ENCODE results near the gene ACTN4. TPM values are rescaled to one million over a fixed set of nuclear protein-coding genes. Genes with fewer than 3 reads are reported as not detected.

The ACTN4 gene
- polyA plus RNA-seq, 3 donors, result 71.1 to 195 (median 101) TPM

DNA sequence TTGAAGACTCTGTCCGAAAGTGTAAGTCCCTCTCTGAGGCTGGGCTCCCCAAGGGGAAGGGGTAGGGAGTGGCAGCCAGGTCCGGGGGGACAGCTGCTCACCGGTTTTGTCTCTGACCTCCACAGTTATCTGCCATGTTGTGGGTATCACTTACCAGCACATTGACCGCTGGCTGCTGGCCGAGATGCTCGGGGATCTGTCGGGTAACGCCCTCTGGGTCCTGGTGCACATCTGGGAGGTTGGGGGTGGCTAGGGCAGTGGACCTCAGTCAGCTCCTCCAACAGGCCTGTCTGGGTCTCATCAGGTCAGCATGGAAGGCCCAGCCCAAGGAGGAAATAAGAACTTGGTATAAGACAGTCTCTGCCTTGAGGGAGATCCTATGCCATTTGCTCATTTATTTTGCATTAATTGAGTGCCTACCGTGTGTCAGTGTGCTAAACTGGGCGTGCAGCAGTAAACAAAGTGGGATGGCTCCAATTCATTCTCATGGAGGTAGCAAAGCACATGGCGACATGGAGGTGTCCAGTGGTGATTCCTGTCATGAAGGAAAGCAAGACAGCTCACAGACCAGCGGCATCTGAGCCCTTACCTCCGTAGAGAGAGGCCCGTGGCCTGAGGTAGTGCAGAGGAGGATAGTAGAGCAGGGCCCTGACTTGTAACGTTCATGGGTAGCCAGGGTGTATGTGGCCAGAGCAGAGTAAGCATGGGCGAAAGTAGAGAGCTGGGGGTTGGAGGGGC lies 14.8 kb upstream of the ACTN4 start:
- WGBS, 3 donors, result 93 to 95% (median 93%) methylated on average over 16 of the region's 16 CpGs
- H3K27ac ChIP-seq (ENCODE audit: low read depth, low read length), result no peak overlapping the region

DNA sequence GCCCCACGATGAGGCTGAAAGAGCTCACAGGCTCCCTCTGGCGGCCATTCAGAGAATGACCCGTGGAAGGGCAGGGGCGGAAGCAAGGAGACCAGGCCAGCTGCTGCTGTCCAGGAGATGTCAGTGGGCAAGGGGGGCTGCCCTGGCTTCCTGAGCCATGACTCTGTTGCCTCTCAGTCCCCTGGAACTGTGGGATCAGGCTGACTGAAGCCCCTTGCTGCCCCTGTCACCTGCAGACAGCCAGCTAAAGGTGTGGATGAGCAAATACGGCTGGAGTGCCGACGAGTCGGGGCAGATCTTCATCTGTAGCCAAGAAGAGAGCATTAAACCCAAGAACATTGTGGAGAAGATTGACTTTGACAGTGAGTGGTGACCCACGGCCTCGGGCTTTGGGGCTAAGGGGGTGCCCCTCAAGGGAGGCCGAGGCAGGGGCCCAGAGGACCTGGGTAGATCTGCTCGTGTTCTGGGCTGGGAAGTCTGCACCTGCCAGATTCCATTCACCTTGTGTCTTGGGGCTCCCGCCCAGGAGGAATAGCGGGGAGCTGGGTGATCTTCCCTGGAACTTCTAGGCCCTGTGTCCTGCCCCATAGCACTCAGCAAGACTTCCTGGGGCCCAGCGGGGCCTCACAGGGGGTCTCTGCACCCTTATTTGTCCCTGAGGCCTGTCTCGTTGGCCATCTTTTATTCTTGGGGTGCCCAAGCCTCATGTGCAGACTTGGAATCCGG lies 12.5 kb upstream of the ACTN4 start:
- H3K27ac ChIP-seq (ENCODE audit: low read depth, low read length), result no peak overlapping the region
- 63 to 70% (median 67%) methylated on average over 17 of the region's 17 CpGs for WGBS, 3 donors

DNA sequence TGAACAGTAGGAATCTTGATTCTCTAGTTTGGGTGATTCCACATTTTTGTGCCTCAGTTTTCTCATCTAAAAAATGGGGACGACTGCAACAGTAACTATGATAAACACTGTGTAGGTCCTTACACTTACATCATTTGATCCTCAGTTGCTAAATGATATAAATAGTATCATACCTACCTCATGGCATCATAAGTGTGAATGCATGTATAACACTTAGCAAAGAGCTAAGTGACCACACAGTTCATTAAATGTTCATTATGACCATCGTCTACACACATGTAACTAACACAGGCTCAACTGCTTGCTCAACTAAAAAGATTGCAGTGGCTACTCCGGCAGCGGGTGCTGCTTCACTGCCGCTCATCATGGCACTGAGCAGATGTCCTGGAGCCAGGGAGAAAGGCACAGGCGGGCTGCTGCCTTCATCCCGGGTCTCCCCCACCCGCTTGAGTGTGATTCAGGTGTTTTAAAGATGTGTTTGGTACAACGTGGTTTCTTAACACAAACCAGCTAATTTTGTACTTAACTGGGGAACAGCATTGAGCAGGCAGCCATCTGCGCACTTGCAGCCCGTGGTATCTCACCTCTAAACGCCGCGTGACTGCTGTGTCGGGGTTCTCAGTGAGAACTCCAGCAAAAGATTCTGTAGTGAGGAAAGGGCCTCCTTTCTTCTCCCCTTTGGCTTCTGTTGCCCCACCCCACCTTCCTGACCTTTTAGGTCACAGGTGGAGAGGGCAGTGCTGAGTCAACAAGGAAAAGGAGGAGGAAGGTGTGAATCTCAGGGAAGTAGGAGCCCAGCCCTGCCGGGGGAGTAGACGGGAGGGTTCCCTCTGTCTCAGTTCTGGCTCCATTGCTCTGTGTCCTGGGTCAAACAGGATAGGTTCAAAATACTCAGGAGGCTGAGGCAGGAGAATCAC lies 11.7 kb upstream of the ACTN4 start:
- no peak overlapping the region for H3K27ac ChIP-seq (ENCODE audit: low read depth, low read length)
- WGBS, 3 donors, result 82 to 90% (median 88%) methylated on average over 17 of the region's 17 CpGs

DNA sequence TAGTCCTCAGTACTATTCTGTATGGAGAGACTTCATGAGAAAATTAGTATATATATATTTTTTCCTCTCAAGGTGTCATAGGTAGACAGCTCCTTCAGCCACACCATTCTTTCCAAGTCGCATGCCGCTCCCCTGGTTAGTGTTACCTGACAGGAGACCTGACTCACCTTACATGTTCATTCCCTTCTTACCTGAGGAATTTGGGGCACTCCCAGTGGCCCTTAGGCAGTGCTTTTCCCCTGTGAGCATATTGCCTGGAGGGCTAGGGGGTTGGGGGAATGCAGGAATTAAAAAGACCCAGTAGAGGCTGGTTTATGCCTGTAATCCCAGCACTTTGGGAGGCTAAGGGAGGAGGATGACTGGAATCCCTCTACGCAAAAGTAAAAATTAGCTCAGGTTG lies 9.0 kb upstream of the ACTN4 start:
- 95 to 97% (median 96%) methylated on average over 3 of the region's 3 CpGs for WGBS, 3 donors
- no peak overlapping the region for H3K27ac ChIP-seq (ENCODE audit: low read depth, low read length)

DNA sequence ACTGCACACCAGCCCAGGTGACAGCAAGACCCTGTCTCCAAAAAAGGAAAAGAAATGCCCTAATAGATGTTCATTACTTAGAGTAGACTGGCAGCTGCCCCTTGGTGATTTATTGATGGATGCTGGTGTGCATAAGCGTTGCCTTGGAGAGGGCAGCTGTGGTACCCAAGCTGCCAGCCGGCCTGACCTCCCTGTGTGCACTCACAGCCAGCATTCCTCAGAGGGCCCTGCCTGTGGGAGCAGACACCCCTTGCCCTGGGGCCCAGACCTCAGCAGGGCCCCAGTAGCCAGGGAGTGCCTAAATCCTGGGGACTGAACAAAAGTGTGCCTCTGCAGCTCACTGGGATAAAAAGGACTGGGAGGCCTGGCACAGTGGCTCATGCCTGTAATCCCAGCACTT lies 7.8 kb upstream of the ACTN4 start:
- 78 to 95% (median 91%) methylated on average over 2 of the region's 2 CpGs for WGBS, 3 donors
- no peak overlapping the region for H3K27ac ChIP-seq (ENCODE audit: low read depth, low read length)

DNA sequence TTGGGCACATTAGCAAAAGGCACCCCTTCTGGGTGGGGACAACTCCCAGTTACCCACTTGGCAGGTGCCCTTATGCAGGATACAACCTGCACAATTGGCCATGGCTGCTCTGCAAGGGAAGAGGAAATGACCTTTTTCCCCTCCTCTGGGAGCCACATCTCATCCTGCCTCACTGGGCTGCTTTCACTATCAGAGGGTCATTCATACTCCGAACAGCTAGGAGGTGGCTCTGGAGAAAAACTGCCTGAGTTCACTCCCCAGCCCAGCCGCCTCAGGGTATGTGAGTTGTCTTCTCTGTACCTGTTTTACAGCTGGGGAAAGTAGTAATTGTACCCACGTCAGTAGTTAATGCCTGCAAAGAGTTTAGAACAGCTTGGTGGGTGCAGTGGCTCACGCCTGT lies 7.1 kb upstream of the ACTN4 start:
- H3K27ac ChIP-seq (ENCODE audit: low read depth, low read length), result no peak overlapping the region
- WGBS, 3 donors, result 58 to 76% (median 65%) methylated on average over 4 of the region's 4 CpGs

DNA sequence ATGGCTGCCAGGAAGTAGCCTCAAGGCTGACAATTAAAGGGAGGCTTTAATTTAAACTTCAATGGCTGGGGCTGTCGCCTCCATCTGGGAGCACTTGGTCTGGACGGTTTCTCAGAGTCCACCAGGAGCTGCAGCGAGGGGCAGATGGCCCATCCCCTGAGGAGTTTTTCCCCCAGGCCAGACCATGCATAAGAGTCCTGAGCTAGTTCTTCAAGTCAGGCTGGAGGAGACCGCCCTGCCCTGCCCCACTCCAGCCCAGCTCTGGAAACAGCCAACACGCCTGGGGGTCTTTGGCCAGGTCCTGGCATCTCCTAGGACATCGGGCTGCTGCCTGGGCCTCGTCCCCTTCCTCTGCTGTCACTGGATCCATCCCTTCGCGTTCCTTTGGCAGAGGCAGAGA lies 5.3 kb upstream of the ACTN4 start:
- 88 to 90% (median 90%) methylated on average over 9 of the region's 9 CpGs for WGBS, 3 donors
- H3K27ac ChIP-seq (ENCODE audit: low read depth, low read length), result no peak overlapping the region

DNA sequence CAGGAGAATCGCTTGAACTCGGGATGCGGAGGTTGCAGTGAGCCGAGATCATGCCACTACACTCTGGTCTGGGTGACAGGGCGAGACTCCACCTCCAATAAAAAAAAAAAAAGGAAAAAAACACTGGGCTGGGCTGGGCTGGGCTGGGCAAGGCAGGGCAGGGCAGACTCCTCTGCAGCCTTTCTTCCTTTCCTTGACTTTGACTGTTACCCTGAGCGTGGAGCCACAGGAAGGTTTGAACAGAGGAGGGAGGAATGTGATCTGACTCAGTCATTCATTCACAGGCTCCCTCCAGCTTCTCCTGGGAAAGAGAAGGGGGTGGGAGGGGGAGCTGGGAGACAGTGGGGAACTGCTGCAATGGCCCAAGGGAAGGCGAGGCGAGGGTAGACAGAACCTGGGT lies 2.7 kb upstream of the ACTN4 start:
- no peak overlapping the region for H3K27ac ChIP-seq (ENCODE audit: low read depth, low read length)
- 84 to 87% (median 87%) methylated on average over 8 of the region's 8 CpGs for WGBS, 3 donors

DNA sequence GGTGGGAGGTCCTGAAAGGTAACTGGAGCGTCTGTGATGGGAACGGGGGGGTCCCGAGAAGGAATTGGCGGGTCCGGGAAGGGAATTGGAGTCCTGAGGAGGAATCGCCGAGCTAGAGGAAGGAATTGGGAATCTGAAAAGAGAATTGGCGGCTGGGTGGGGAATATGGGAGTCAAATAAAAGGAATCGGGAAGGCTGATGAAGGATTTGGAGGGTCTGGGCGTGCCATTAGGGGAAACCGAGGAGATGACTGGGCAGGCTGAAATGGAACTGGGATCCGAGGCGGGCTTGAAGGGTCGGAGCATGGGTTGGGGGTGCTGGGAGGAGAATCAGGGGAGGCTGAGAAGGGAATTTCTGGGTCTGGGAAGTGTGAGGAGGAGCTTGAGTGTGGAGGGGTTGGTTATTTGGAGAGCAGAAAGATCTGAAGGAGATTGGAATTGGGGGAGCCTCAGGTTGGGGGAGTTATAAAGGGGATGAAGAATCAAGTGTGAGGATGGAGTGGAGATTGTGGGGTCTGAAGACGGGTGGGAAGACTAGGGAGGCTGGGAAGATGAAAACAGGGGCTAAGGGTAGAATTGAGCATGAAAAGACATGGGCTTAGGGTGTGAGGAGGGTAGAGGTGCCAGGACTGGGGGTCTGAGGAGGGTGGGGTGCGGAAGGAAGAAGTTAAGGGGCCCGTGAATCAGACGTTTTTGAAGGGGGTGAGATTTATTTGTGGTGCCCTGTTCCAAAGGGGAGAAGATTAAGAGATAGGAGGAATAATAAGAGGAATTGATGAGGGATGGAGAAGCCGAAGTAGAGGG lies 718 bp downstream of the ACTN4 start:
- H3K27ac ChIP-seq (ENCODE audit: low read depth, low read length), result peak overlapping the region; percentile 46
- WGBS, 3 donors, result 0 to 1% (median 1%) methylated on average over 19 of the region's 19 CpGs

DNA sequence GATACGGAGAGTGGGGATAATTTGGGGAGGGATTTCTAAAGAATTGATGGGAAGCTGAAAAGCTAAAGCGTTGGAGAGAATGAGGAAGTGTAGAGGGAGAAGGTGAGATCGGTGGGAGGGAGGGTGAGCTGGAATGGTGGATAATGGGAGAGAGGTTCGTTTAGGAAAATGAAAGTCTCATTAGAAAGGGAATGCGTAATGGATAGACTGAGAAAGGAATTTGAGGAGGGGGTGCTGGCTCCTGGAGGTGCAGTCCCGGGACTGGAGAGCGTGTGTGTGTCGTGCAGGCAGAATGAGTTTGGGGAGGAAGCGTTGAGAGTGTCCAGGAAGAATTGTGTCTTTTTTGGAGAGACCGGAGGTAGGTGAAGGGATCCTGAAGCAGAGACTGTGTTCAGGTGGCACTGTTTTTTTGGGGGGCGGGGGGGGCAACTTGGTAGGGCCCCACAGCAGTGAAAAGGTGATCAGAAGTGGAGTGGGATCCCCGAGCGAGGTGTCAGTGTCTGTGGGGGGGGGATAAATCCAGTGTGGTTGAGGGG lies 1.4 kb downstream of the ACTN4 start:
- WGBS, 3 donors, result 1% methylated on average over 13 of the region's 13 CpGs
- H3K27ac ChIP-seq (ENCODE audit: low read depth, low read length), result peak overlapping the region; percentile 40

DNA sequence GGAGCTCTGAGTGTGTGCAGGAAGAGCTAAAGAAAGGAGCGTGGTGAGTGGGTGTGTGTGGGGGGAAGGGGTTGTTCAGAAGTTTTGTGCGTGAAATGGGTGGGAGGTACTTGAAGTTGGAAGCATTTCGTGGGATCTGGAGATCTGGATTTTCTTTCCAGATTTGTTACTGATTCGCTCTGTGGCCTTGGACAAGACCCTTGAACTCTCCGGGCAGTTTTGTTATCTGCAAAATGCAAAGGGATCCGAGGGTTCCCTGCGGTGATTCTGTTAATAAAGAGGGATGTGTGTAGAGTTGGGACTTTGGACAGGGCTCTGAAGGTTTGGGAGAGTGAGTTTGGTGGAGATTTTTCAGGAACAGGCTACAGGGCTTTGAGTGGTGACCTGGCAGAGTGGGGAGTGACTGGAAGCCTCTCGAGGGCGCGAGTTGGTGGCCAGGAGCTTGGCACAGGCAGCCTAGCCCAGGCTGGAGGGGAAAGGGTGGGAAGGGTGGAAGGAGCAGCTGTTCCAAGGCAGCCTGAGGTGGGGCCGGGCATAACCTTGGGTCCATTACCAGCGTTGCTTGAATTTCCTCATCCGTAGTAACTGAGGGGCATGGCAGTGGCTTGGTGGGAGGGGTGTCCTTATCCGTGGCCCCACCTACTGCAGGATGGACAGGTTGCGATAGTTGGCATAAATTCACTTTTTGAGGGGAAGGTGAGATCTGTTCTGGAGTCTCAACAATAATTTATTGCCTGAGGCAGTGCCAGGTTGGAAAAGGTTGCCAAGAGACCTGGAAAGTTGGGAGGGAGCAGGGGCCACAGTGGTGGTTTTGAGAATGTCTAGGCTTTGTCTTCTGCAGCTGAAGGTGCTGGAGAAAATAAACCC lies 2.1 kb downstream of the ACTN4 start:
- 4 to 17% (median 12%) methylated on average over 15 of the region's 15 CpGs for WGBS, 3 donors
- peak overlapping the region; percentile 34 for H3K27ac ChIP-seq (ENCODE audit: low read depth, low read length)

DNA sequence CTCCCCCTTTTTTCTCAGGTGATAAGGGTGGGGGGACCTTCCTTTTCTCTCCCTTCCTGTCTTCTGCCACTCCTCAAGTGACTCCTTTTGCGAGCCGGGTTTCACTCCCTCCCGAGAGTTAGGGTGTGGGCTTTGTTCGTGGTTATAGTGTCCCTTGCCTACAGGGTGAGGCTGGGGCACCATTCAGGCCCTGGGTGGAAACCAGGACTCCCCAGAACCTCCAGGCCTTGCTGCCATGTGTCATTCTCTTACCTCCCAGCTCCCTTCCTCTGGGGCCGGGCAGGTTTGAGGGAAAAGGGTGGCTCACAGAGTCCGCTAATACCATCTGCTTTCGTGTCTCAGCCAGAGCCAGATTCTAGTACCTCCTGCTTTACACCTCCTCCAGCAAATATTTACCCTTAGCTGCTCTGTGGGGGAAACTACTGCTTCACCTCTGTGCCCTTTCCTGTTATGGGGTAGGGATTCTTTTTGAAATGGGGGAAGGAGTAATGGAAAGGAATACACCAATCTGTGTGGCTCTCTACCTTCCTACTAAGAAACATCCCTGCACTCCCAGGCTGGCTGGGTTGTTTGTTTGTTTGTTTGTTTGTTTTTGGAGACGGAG lies 2.8 kb downstream of the ACTN4 start:
- WGBS, 3 donors, result 15 to 30% (median 25%) methylated on average over 8 of the region's 8 CpGs
- peak overlapping the region; percentile 34 for H3K27ac ChIP-seq (ENCODE audit: low read depth, low read length)

DNA sequence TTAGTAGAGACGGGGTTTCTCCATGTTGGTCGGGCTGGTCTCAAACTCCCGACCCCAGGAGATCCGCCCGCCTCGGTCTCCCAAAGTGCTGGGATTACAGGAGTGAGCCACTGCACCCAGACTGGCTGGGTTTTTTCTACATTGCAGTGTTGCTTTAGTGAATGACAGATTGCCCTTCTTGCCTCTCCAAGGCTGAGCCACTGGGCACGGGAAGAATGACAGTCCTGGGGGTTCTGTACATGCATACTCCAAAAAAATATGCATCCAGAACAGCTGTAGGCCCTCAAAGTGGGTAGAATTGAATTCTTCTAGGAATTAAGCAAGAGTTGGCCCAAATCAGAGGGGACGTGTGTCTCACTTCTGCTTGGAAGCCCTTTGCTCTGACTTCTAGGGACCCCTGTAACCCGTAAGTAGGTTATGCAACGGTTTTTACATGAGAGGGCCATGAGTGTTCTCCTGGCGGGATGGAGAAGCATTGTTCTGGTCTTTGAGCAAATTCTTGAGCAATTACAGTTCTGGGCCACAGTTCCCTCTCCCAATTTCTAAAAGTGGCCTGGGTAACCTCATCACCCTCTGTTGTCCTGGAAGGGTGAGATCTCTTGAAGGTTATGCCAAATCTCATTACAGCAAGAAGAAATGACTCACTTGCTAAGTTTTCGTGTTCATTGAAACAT lies 3.6 kb downstream of the ACTN4 start:
- H3K27ac ChIP-seq (ENCODE audit: low read depth, low read length), result no peak overlapping the region
- 46 to 66% (median 50%) methylated on average over 12 of the region's 12 CpGs for WGBS, 3 donors

DNA sequence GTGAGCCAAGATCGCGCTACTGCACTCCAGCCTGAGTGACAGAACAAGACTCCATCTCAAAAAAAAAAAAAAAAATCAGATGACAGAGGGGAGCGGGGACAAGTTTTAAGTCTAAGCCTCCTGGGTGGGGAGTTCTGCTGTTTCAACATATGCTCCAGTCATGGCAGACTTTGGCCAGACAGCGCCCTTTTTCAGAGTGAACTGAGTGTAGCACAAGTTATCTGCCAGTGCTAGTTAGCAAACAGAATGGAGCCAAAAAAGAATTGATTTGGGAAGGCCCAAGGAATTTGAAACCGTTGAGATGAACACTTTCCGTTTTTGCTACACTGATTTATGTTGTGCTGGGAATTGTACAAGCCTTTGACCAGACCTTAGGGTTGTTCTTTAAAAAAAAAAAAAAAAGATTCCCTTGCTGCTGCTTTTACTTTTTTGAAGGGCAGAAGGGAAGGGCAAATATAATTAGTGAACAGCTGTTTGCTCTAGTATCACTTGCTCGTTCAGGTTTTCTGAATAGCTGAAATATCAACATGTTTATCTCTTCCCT lies 5.7 kb downstream of the ACTN4 start:
- 23 to 44% (median 40%) methylated on average over 7 of the region's 7 CpGs for WGBS, 3 donors
- H3K27ac ChIP-seq (ENCODE audit: low read depth, low read length), result no peak overlapping the region

DNA sequence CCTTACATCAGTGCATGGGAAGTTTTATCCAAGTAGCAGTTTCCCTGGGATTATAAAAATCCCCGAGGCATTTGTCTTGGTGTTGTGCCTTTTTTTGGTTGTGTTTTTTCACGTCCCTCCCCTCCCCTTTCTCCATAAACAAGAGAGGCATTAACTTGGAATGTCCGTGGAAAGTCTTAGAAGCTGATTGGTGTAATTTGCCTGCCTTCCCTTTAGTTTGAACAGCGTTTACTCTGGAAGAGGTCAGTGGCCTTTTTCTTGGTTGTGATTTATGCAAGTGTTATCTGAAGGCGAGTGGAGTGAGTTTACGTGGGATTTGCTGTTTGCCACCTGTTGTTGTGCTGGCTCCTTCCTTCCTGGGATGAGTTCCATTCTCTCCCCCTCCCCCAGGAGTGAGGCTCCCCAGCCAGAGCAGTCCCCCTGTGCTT lies 7.2 kb downstream of the ACTN4 start:
- 21 to 43% (median 38%) methylated on average over 6 of the region's 6 CpGs for WGBS, 3 donors
- no peak overlapping the region for H3K27ac ChIP-seq (ENCODE audit: low read depth, low read length)
